ENCODE measurements around the gene RRBP1.
A peak's percentile ranks its signal among the peaks of the same experiment; 100 is the strongest.

RRBP1 gene

DNA sequence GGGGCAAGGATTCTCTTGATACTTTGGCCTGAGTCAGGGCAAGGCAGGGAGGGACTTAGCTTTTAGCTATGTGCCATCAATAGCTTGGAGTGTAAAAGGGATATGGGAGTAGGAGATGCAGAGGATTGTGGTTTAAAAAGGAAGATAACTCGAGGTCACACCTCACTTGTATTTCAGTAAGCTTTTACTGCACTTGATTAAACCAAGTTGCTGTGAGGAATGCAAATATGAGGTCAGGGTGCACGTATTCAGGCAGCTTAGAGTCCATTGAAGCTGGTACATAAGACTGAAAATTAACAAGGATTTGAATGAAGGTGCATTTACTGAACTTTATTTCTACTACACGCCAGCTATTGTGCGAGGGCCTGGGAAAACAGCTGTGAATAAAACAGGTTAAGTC lies 80.1 kb downstream of the RRBP1 start:
- DNase-seq, result no peak

- DNase-seq, result no peak
Observed at GRCh38 chr20:17598013-17598550, 84.0 kb downstream of the RRBP1 start.

DNA sequence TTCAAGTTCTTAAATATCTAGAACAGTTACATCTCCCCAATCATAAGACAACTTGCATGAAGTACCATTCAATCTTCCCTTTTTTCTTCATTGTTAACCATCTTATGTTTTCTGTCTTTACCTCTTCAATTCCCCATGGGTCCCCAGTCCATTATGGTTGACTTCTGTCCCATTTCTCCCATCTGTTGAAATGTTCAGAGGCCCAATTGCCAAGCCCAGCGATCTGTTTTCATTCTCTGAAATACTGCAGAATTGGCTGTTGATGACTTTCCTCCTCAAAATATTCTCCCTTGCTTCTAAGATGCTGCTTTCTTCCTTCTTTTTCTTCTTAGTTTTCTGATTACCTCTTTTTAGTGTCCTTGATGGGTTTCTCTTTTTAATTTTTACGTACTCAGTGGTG lies 86.2 kb downstream of the RRBP1 start:
- DNase-seq, result no peak

GRCh38 chr20:17594443-17594842 lies 87.6 kb downstream of the RRBP1 start:
- no peak for DNase-seq

- no peak for DNase-seq
Observed at GRCh38 chr20:17593902-17594301, 88.1 kb downstream of the RRBP1 start.

GRCh38 chr20:17590245-17590644 lies 91.8 kb downstream of the RRBP1 start:
- no peak for DNase-seq

DNA sequence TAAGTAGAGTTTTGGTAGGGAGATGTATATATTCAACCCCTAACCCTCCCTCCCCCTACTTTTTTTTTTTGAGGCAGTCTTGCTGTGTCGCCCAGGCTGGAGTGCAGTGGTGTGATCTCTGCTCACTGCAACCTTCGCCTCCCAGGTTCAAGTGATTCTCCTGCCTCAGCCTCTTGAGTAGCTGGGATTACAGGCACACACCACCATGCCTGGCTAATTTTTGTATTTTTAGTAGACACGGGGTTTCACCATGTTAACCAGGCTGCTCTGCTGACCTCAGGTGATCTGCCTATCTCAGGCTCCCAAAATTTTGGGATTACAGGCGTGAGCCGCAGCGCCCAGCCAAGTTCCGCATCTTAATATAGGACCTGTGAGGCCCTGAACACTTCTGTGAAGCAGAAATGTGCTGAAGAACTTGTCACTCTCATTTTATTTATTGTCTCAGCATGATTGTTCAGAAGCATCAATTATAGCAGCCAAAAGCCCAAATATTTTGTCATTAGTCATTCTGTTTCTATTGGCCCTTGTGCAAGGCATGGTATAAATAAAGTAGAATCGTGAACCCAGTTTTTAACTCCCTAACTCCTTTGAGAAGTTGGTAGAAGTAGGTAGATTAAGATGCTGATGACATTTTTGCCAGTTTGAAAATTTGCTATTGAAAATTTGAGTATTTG lies 92.7 kb downstream of the RRBP1 start:
- no peak for DNase-seq

DNA sequence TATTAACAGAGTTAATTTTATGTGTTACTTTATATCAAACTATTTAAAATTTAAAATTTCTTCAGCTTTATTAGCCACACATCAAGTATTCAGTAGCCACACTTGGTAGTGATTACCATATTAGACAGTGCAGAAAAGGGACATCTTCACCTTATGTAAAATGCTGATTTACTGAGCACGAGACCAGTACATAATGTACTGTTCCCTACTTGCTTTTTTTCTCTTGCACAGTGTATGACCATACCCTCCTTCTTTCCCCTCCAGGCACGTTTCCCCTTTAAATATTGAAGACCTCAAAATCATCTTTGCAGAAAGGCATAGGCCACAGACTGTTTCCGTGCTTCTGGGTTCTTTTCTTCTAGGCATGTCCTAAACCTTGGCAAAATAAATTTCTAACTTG lies 94.2 kb downstream of the RRBP1 start:
- no peak for DNase-seq

- DNase-seq, result no peak
Observed at GRCh38 chr20:17587148-17587547, 94.9 kb downstream of the RRBP1 start.

- DNase-seq, result no peak
Observed at GRCh38 chr20:17586250-17586649, 95.8 kb downstream of the RRBP1 start.

DNA sequence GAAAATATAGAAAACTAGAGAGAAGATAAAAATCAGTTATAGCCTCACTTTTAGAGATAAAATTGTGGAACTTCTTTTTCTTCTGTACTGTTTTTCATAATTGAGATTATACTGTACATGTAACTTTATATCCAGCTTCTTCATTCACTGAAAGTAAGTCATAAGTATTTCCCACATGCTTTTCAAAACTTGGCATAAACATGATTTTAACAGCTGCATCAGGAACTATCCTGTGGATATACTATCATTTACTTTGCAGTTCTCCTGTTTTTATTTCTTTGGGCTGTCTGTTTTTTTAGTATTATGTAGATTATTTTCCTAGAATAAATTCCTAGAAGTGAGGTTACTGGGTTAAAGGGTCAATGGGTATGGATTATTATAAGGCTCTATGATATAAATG lies 97.4 kb downstream of the RRBP1 start:
- DNase-seq, result no peak

GRCh38 chr20:17583126-17583525 lies 98.9 kb downstream of the RRBP1 start:
- DNase-seq, result no peak

- DNase-seq, result no peak
Observed at GRCh38 chr20:17580895-17581294, 101.1 kb downstream of the RRBP1 start.

DNA sequence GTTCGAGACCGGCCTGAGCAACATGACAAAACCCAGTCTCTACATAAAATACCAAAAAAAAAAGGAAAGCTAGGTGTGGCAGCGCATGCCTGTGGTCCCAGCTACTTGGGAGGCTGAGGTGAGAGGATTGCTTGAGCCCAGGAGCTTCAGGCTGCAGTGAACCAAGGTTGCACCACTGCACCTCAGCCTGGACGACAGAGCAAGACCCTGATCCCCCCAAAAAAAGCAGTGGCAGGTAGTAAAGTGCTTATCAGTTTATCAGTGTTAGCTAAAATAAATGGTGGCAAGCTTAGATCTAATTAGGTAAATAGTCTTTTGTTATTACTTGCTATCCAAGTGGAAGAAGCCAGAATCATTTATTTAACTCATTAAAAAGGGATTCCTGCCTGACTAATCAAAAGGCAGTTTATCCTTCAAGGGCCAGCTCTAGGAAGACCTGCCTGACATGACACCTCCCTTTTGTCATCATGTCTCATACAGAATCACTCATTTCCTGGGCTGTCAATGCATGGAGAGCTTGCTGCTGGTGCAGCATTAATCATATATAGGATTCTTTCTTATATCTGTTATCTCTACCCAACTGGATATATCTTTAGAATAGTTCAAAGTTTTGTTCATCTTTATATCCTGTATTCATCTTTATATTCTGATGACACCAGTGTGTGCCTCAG lies 102.5 kb downstream of the RRBP1 start:
- DNase-seq, result no peak

DNA sequence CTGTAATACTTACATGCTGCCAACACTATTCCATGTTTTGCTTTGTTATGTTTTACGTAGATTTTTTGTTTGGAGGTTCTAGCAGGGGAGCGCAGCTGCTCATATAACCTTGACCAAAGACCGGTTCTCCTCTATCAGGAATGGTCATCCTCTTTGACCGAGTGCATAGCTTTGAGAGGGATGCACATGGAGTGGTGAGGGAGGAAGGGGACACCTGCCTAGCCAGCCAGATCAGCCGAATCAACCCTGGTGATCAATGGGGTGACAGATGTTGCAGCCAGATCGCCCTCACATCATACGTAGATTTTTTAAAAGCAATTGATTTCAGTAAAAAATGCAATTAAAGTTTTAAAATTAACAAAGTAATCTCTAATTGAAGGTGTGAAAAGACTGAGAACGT lies 105.8 kb downstream of the RRBP1 start:
- no peak for DNase-seq

DNA sequence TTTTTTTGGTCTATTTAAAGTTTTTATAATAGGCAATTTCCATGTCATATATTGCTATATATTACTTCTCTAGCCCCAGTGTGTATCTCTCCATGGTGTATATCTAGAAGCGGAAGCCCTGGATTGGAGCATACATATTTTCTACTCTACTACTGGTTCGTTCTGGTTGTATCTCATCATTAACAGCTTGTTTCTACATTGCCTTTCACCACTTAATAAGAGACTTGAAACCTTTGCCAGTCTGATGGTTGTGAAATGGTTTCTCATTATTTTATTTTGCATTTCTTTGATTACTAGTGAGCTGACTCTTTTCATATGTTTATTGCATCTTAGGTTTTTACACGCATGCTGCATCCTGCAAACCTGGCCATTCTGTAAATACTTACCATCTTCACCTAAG lies 108.6 kb downstream of the RRBP1 start:
- no peak for DNase-seq

DNA sequence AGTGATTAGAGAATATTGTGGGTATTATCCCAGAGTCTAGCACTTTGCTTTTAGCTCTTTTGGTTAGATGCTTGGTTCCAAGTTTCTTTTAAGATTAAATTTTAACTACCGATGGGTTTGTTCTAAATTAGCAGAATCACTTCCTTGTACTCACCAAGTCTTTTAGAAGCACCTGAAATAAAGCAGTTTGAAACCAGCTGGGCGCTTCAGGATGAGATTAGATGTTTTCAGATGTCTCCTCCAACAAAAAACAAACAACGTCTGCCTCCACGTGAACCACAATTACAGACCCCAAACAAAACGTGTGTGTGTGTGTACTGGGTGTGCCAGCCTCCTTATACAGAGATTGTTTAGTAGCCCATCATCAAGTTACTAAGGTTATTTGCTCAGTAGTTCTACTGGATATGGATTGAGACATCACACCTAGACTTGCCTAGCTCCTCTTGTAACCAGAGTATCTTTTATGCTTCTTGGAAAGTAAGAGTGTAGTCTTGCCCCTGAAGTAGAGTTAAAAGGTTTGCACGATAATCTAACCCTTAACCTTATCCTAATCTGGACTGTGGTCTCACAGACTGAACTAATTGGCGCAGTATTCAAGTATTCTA lies 109.9 kb downstream of the RRBP1 start:
- no peak for DNase-seq

- DNase-seq, result no peak
Observed at GRCh38 chr20:17571153-17571527, 110.9 kb downstream of the RRBP1 start.

DNA sequence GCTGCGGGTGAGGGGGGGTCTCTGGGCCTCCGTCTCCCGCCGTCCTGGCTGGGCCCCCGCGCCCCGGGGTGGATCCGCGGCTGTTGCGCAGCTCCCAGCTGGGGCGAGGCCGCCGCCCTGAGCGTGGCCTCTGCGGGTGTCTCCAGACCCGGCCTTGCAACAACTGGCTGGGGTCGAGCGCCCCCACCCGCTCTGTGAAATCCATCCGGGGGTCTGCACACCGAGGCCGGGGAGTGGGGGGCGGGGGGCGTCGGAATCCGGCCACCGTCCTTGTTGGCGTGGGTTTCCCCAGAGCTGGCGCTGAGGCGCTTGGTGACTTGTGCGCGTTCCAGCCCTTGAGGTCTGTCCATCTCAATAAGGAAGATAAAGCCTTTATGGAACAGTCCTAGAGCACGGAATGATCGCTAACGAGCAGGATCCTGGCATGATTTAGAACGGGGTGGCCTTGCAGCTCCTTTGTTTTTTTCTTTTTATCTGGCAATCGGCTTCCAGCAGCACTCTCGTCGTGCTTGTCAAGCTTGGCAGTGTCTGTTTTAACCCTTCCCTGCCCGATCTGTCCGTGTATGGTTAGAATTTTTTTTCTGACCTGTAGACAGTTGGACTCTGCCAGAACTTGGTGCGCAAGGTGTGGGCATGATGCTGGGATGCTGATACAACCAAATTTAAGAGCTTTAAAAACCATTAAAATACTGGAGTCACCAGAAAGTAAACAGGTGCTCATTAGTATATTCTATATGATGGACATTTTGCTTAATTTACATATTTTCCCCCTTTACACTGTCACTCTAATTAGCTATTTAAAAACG lies 111.5 kb downstream of the RRBP1 start:
- no peak for DNase-seq

DNA sequence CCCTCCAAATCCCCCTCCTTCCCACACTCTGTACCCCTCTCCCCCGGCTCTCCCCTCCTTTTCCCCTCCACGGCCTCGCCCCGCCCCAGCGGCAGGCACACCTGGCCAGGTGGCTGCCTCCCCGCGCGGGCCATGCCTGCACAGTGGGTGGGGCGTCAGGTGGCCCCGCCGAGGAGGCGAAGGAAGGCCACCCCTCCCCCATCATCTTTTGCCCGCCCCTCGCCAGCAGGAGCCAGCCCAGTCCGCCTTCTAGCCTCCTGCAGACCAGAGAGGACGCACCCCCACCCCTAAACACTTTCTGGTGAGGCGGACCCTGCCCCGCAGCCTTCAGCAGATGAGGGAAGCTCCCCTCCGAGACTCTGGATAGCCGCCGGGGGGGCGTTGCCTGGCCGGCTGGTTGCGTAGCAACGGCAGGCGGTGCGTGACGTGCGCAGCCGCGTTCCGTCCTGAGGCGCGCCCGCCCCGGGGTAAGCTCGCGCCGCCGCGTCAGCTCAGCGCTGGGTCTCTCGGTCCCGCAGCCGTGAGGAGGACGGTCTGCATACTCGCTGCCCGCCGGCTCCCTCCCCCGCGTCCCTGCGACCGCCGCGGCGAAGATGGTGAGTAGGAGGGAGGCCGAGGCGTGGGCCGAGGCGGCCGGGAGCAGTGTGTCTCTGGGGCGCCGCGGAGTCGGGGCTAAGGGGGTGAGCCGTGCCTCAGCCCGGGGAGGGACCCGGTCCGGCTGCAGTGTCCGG lies 112.3 kb downstream of the RRBP1 start, which contains the start of gene DSTN:
Gene DSTN (plus strand): TSS at position 460 of the 731 bp plus-strand sequence. CDS start 134 bp downstream, at position 594.
- DNase-seq, result peak; percentile 80

DNA sequence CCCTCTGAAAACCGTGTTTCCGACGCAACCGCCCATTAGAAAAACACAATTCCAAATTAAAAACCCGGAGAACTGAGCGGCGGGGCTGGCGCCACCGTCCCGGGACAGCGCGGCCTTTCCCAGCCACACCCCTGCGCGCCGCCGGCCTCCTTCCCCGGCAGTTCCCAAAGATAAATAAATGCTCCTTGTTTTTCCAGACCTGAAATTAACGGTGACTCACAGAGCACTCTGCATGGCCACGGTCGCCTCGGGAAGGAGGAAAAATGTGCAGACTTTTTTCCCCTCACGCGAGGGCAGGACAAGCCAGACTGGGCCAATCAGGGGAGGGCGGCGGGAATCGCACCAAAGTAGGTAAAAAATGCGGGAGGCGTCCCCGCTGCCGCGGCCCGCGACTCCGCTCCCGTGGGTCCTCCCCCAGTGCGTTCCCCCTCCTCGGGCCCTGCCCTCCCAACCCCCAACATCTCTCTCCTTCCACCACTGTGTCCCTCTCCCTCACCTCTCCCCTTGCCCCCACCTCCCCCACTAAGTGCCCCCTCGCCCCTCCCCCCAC lies 113.0 kb downstream of the RRBP1 start:
- DNase-seq, result no peak
